Natural killer cell (primary cell): ENCODE results near the gene MYL7. TPM values are rescaled to one million over a fixed set of nuclear protein-coding genes. Genes with fewer than 3 reads are reported as not detected.

Experiments
- ATAC-seq, 3 donors: fragments of 150-1000 bp in 2 of 3; fragments of 200-7000 bp in 1 of 3; cut with Tn5 transposase; 1 replicate in 1 of 3; 2 replicates in 2 of 3; pipeline ENCODE4 v1.10.0; 2021; ENCODE audit warnings: mild to moderate bottlenecking in 2 of 3, moderate library complexity in 2 of 3
- DNase-seq, 2 donors: peaks; one replicate each; pipeline versions ENCODE4 v3.0.0 to v3.0.0-alpha.2; 2013 to 2021; ENCODE audit warnings: mixed read lengths in 1 of 2
- H3K27ac ChIP-seq: one replicate; pipeline ENCODE4 v1.5.1; 2013; ENCODE audit warnings: mild to moderate bottlenecking, low read length
- H3K27me3 ChIP-seq: one replicate; pipeline ENCODE4 v1.6.1; 2013; ENCODE audit warnings: low read length; ENCODE audit not compliant: control insufficient read depth, insufficient read depth
- H3K36me3 ChIP-seq: one replicate; pipeline ENCODE4 v1.6.1; 2013; ENCODE audit warnings: low read length; ENCODE audit not compliant: control insufficient read depth, insufficient read depth
- H3K4me1 ChIP-seq: one replicate; pipeline ENCODE4 v1.6.1; 2013; ENCODE audit warnings: low read length; ENCODE audit not compliant: control insufficient read depth, insufficient read depth
- H3K4me3 ChIP-seq: one replicate; pipeline ENCODE4 v1.5.1; 2013; ENCODE audit warnings: low read length
- H3K9me3 ChIP-seq: one replicate; pipeline ENCODE4 v1.6.1; 2013; ENCODE audit warnings: low read length; ENCODE audit not compliant: control insufficient read depth, insufficient read depth
- H3K27ac Mint-ChIP-seq, 2 donors: one replicate each; pipeline ENCODE4 v1.8.0; 2022; ENCODE audit warnings: mild to moderate bottlenecking in 2 of 2, mixed read lengths in 2 of 2, moderate library complexity in 1 of 2
- H3K27me3 Mint-ChIP-seq, 2 donors: one replicate each; pipeline ENCODE4 v1.8.0; 2022; ENCODE audit warnings: low read depth in 2 of 2, mixed read lengths in 2 of 2
- H3K36me3 Mint-ChIP-seq: one replicate; pipeline ENCODE4 v1.8.0; 2022; ENCODE audit warnings: mixed read lengths
- H3K4me1 Mint-ChIP-seq, 2 donors: one replicate each; pipeline ENCODE4 v1.8.0; 2022; ENCODE audit warnings: mixed read lengths in 2 of 2
- H3K4me3 Mint-ChIP-seq: one replicate; pipeline ENCODE4 v1.8.0; 2022; ENCODE audit warnings: mild to moderate bottlenecking, moderate library complexity, mixed read lengths
- H3K9me3 Mint-ChIP-seq, 2 donors: one replicate each; pipeline ENCODE4 v1.8.0; 2022; ENCODE audit warnings: mixed read lengths in 2 of 2
- CTCF ChIP-seq: fragments of 200-600 bp; IDR thresholded peaks from one replicate; pipeline ENCODE4 v1.8.0; 2022; ENCODE audit warnings: antibody characterized with exemption
- WGBS: methylation state at CpG from one replicate; pipeline ENCODE4 v1.1.7; 2013; ENCODE audit warnings: missing lambda C conversion rate; ENCODE audit not compliant: insufficient coverage; 5-methylcytosine and 5-hydroxymethylcytosine counted together
- intact Hi-C: fragments of 100-400 bp; cut with micrococcal nuclease; formaldehyde crosslinking; loops from one replicate; pipeline ENCODE4 v1.14.2; 2022
- total RNA-seq, 4 donors: library from RNA; stranded (reverse); fragments of 120-200 nt in 1 of 4; gene quantifications; one replicate each; pipeline versions ENCODE4 v1.2.3 to v1.2.4, GENCODE V29; 2013 to 2022

Gene MYL7
- total RNA-seq, 3 donors from 2014 or later (not counting 1 experiment from before 2014, with no cell fraction given), result not detected

GRCh38 chr7:44162785-44163395 is 21.8 kb upstream of the MYL7 start:
- 86% methylated on average over 1 of the region's 1 CpG for WGBS
- no peak overlapping the region for H3K4me3 Mint-ChIP-seq
- no peaks in the 10 kb centered on the region for H3K27me3 ChIP-seq
- intact Hi-C loops, result no loop called here
- H3K9me3 ChIP-seq, result no peaks in the 10 kb centered on the region
- no peaks in the 10 kb centered on the region for H3K4me1 ChIP-seq
- no peak overlapping the region for H3K4me3 ChIP-seq
- peaks cover 17 to 42% of the 10 kb centered on the region in 2 donors for H3K27me3 Mint-ChIP-seq
- no peaks in the 10 kb centered on the region for H3K4me1 Mint-ChIP-seq
- H3K27ac ChIP-seq, result no peak overlapping the region
- no peak for TF ChIP-seq CTCF
- ATAC-seq, result no peak
- DNase-seq, result no peak
- H3K9me3 Mint-ChIP-seq, result no peaks in the 10 kb centered on the region
- no peak overlapping the region for H3K27ac Mint-ChIP-seq
- H3K36me3 Mint-ChIP-seq, result no peaks in the 10 kb centered on the region
- no peaks in the 10 kb centered on the region for H3K36me3 ChIP-seq

GRCh38 chr7:44162179-44162578 is 21.0 kb upstream of the MYL7 start:
- Histone ChIP-seq H3K9me3 (no peaks in the 10 kb centered on the region), H3K27ac (no peak overlapping the region), H3K27me3 (no peaks in the 10 kb centered on the region), H3K36me3 (no peaks in the 10 kb centered on the region), H3K4me1 (no peaks in the 10 kb centered on the region), H3K4me3 (no peak overlapping the region)
- no peak for TF ChIP-seq CTCF
- Mint-ChIP-seq H3K27me3 (peaks cover 17 to 42% of the 10 kb centered on the region in 2 donors), H3K36me3 (no peaks in the 10 kb centered on the region), H3K27ac (no peak overlapping the region), H3K9me3 (no peaks in the 10 kb centered on the region), H3K4me1 (no peaks in the 10 kb centered on the region), H3K4me3 (no peak overlapping the region)
- intact Hi-C loops, result no loop called here
- ATAC-seq (no peak), DNase-seq (no peak)
- 87% methylated on average over 4 of the region's 4 CpGs for WGBS

- intact Hi-C loops, result no loop called here
- H3K4me1 ChIP-seq, result no peaks in the 10 kb centered on the region
- H3K4me3 Mint-ChIP-seq, result no peak overlapping the region
These were observed 20.2 kb upstream of the MYL7 start for GRCh38 chr7:44161371-44161770.

More at GRCh38 chr7:44161371-44161770, 20.2 kb upstream of the MYL7 start:
- TF ChIP-seq CTCF, result no peak
- Mint-ChIP-seq H3K27ac (no peak overlapping the region), H3K27me3 (peaks cover 17 to 42% of the 10 kb centered on the region in 2 donors), H3K36me3 (no peaks in the 10 kb centered on the region), H3K9me3 (no peaks in the 10 kb centered on the region), H3K4me1 (no peaks in the 10 kb centered on the region)
- H3K27ac ChIP-seq, result no peak overlapping the region
- no peak for DNase-seq
- 96% methylated on average over 2 of the region's 2 CpGs for WGBS
- no peaks in the 10 kb centered on the region for H3K27me3 ChIP-seq
- no peak for ATAC-seq
- no peaks in the 10 kb centered on the region for H3K9me3 ChIP-seq
- H3K36me3 ChIP-seq, result no peaks in the 10 kb centered on the region
- H3K4me3 ChIP-seq, result no peak overlapping the region
